HepG2 (cell line): Measurements from ENCODE around the gene ADGRG4. TPM values are rescaled to one million over a fixed set of nuclear protein-coding genes. Genes with fewer than 3 reads are reported as not detected.

Experiments used
- ATAC-seq: fragments of 200-7000 bp; cut with Tn5 transposase; 3 replicates; pipeline ENCODE4 v1.9.1; 2020; ENCODE audit warnings: mild to moderate bottlenecking, moderate library complexity
- BruUV-seq: library from RNA; stranded (reverse); fragments of 400-500 nt; replicated peaks from 2 replicates; lab custom pipeline; 2021; lab: Mats Ljungman, UMichigan
- CTCF ChIA-PET: fragments of 300-600 bp; formaldehyde crosslinking; extraction: SDS; loops from one replicate; lab custom pipeline; 2021; ENCODE audit warnings: low total read pairs, inconsistent platforms, low intra/inter-chr PET ratio; lab: Yijun Ruan, JAX
- POLR2A ChIA-PET: fragments of 350-600 bp; sonication (Branson Sonifier 250); formaldehyde crosslinking; loops from one replicate; lab custom pipeline; 2020; ENCODE audit warnings: antibody characterized with exemption, inconsistent platforms; lab: Yijun Ruan, JAX
- DNase-seq: peaks from one replicate; pipeline ENCODE4 v3.0.0-alpha.2; 2015; ENCODE audit warnings: low spot score
- FAIRE-seq: peaks from 3 replicates; lab custom pipeline; 2011; peaks lifted over from hg19 to GRCh38; lab: Jason Lieb, UNC
- H2AFZ ChIP-seq: one replicate; pipeline ENCODE4 v1.6.1; 2011; ENCODE audit warnings: low read length, inconsistent platforms
- H3K27ac ChIP-seq: fragments of 300-600 bp; 3 replicates; pipeline ENCODE4 v1.8.0; 2011; ENCODE audit warnings: mixed run types, mild to moderate bottlenecking, mixed read lengths, low read length, inconsistent platforms; ENCODE audit not compliant: insufficient read depth; ENCODE audit errors: extremely low read length
- H3K27me3 ChIP-seq, 2 experiments: fragments of 200-600 bp in 1 of 2; 2 replicates in 1 of 2; 3 replicates in 1 of 2; pipeline versions ENCODE4 v1.6.0 to v1.8.0; 2011; ENCODE audit warnings: low read length in 2 of 2, mild to moderate bottlenecking in 2 of 2, moderate library complexity in 2 of 2, inconsistent platforms in 1 of 2; ENCODE audit not compliant: insufficient read depth in 2 of 2, control insufficient read depth in 1 of 2
- H3K36me3 ChIP-seq, 2 experiments: fragments of 200-600 bp in 1 of 2; replicated peaks in 1 of 2; 2 replicates in 1 of 2; 3 replicates in 1 of 2; pipeline versions ENCODE4 v1.5.1 to v1.8.0; 2011; ENCODE audit warnings: low read length in 2 of 2, inconsistent platforms in 1 of 2; ENCODE audit not compliant: insufficient read depth in 2 of 2, control insufficient read depth in 1 of 2
- H3K4me1 ChIP-seq: 2 replicates; pipeline ENCODE4 v1.5.1; 2012; ENCODE audit warnings: low read length, inconsistent platforms; ENCODE audit not compliant: insufficient read depth
- H3K4me2 ChIP-seq: 2 replicates; pipeline ENCODE4 v1.6.0; 2011; ENCODE audit warnings: low read depth, low read length, inconsistent platforms
- H3K4me3 ChIP-seq, 3 experiments: fragments of 200-600 bp in 1 of 3; sonication (generic), shearing (Covaris generic) in 1 of 3; replicated peaks in 1 of 3; 2 replicates each; pipeline ENCODE4 v1.5.1; 2011 to 2016; ENCODE audit warnings: low read length in 3 of 3, inconsistent platforms in 2 of 3, low read depth in 2 of 3, mild to moderate bottlenecking in 2 of 3, control low read depth in 1 of 3, mixed read lengths in 1 of 3; ENCODE audit not compliant: insufficient read depth in 1 of 3
- H3K79me2 ChIP-seq: one replicate; pipeline ENCODE4 v1.6.1; 2011; ENCODE audit warnings: low read length, inconsistent platforms; ENCODE audit not compliant: insufficient read depth
- H3K9ac ChIP-seq: 2 replicates; pipeline ENCODE4 v1.6.0; 2011; ENCODE audit warnings: mild to moderate bottlenecking, low read depth, low read length, inconsistent platforms; ENCODE audit not compliant: insufficient read depth
- H3K9me3 ChIP-seq: 2 replicates; pipeline ENCODE4 v1.5.1; 2012; ENCODE audit warnings: mild to moderate bottlenecking, low read length
- H4K20me1 ChIP-seq: 2 replicates; pipeline ENCODE4 v1.6.0; 2011; ENCODE audit warnings: inconsistent platforms, mild to moderate bottlenecking, low read length, moderate library complexity; ENCODE audit not compliant: insufficient read depth
- ARNT ChIP-seq: fragments of 450-650 bp; IDR thresholded peaks from 2 replicates; pipeline ENCODE4 v1.6.1; 2017
- CHD4 ChIP-seq: fragments of 200-600 bp; sonication (generic); IDR thresholded peaks from 2 replicates; pipeline ENCODE4 v1.7.0; 2017; ENCODE audit warnings: mild to moderate bottlenecking, low read length, borderline replicate concordance
- FOXA1 ChIP-seq, 2 experiments: fragments of 450-650 bp in 1 of 2; sonication (generic) in 1 of 2; formaldehyde crosslinking in 1 of 2; IDR thresholded peaks; 2 replicates each; pipeline versions ENCODE4 v1.4.0 to v1.6.1; 2016 to 2020; ENCODE audit warnings: missing genetic modification reagents in 1 of 2
- HMG20B ChIP-seq: conservative IDR thresholded peaks from 2 replicates; pipeline ENCODE4 v1.6.1; 2016; ENCODE audit warnings: missing genetic modification reagents, missing compliant biosample characterization
- KDM5B ChIP-seq: sonication (generic); formaldehyde crosslinking; IDR thresholded peaks from 2 replicates; pipeline ENCODE4 v1.4.0; 2020; ENCODE audit warnings: missing genetic modification reagents, mild to moderate bottlenecking, borderline replicate concordance
- MBD4 ChIP-seq: IDR thresholded peaks from 2 replicates; pipeline ENCODE4 v1.6.1; 2012; ENCODE audit warnings: low read length, inconsistent platforms, borderline replicate concordance
- NFYB ChIP-seq: sonication (generic); formaldehyde crosslinking; IDR thresholded peaks from 2 replicates; pipeline ENCODE4 v1.4.0; 2020; ENCODE audit warnings: missing genetic modification reagents
- NR2F2 ChIP-seq: IDR thresholded peaks from 2 replicates; pipeline ENCODE4 v1.6.1; 2012; ENCODE audit warnings: low read depth, inconsistent platforms, borderline replicate concordance
- NR2F6 ChIP-seq, 2 experiments: IDR thresholded peaks; 2 replicates each; pipeline ENCODE4 v1.6.1; 2016; ENCODE audit warnings: antibody characterized with exemption in 1 of 2, mild to moderate bottlenecking in 1 of 2
- SMAD1 ChIP-seq: sonication (generic); formaldehyde crosslinking; IDR thresholded peaks from 2 replicates; pipeline ENCODE4 v1.4.0; 2020; ENCODE audit warnings: missing genetic modification reagents, low read depth, mild to moderate bottlenecking, borderline replicate concordance
- THYN1 ChIP-seq: sonication (generic); formaldehyde crosslinking; IDR thresholded peaks from 2 replicates; pipeline ENCODE4 v1.8.1; 2023; ENCODE audit warnings: low read depth, mild to moderate bottlenecking, moderate library complexity, missing genetic modification reagents, borderline replicate concordance
- ZNF12 ChIP-seq: sonication (generic); formaldehyde crosslinking; IDR thresholded peaks from 2 replicates; pipeline ENCODE4 v1.5.0; 2020; ENCODE audit warnings: missing genetic modification reagents
- ZNF251 ChIP-seq: sonication (generic); formaldehyde crosslinking; IDR thresholded peaks from 2 replicates; pipeline ENCODE4 v1.9.0; 2021; ENCODE audit warnings: mild to moderate bottlenecking, missing genetic modification reagents
- ZNF484 ChIP-seq: sonication (generic); formaldehyde crosslinking; IDR thresholded peaks from 2 replicates; pipeline ENCODE4 v1.5.1; 2020; ENCODE audit warnings: mild to moderate bottlenecking, low read depth, missing genetic modification reagents, borderline replicate concordance
- ZNF891 ChIP-seq: sonication (generic); formaldehyde crosslinking; IDR thresholded peaks from 2 replicates; pipeline ENCODE4 v1.5.0; 2020; ENCODE audit warnings: mild to moderate bottlenecking, missing genetic modification reagents
- ZSCAN25 ChIP-seq: sonication (generic); formaldehyde crosslinking; IDR thresholded peaks from 2 replicates; pipeline ENCODE4 v1.8.0; 2022; ENCODE audit warnings: mild to moderate bottlenecking, missing genetic modification reagents
- WGBS: methylation state at CpG from one replicate; pipeline ENCODE4 v1.1.6; 2017; ENCODE audit warnings: low lambda C conversion rate; 5-methylcytosine and 5-hydroxymethylcytosine counted together
- in situ Hi-C: cut with HindIII; loops from 2 replicates; pipeline ENCODE4 v1.10.0; 2017; ENCODE audit warnings: low pct_unique_long_range_greater_than_20kb; ENCODE audit not compliant: extremely low pct_ligation_motif_present
- intact Hi-C: fragments of 100-400 bp; cut with micrococcal nuclease; formaldehyde crosslinking; loops from one replicate; pipeline ENCODE4 v1.10.0; 2022; ENCODE audit not compliant: unreplicated experiment
- polyA plus RNA-seq, 8 experiments: library from polyadenylated mRNA; depleted of rRNA in 3 of 8; stranded (reverse) in 7 of 8; unstranded in 1 of 8; fragments of >200 nt; fragmentation: Illumina TruSeq in 4 of 8; extraction: Trizol in 4 of 8; gene quantifications; 2 replicates each; pipeline versions ENCODE4 v1.2.1 to v1.2.3, GENCODE V29; 2011 to 2016; ENCODE audit warnings: low read depth in 4 of 8, missing spikeins in 1 of 8, mixed read lengths in 1 of 8; ENCODE audit not compliant: insufficient read depth in 1 of 8
- total RNA-seq, 5 experiments: library from RNA; depleted of rRNA; stranded (reverse); fragments of >200 nt; fragmentation: Illumina TruSeq; extraction: Trizol; gene quantifications; 2 replicates each; pipeline ENCODE4 v1.2.3, GENCODE V29; 2016; ENCODE audit warnings: low read depth in 1 of 5
- TF ChIP-seq, protein P1 (sequence below): sonication (generic); formaldehyde crosslinking; IDR thresholded peaks from 2 replicates; pipeline ENCODE4 v1.4.0; 2020; ENCODE audit warnings: missing genetic modification reagents, borderline replicate concordance

Gene ADGRG4
- total and polyA plus RNA-seq, 2 of the 13 experiments (the other 11 are each of a cell fraction or from before 2014, with no cell fraction given) = not detected

GRCh38 chrX:136457303-136457917, 156.6 kb downstream of the ADGRG4 start (continued):
- TF ChIP-seq, protein P1, sequence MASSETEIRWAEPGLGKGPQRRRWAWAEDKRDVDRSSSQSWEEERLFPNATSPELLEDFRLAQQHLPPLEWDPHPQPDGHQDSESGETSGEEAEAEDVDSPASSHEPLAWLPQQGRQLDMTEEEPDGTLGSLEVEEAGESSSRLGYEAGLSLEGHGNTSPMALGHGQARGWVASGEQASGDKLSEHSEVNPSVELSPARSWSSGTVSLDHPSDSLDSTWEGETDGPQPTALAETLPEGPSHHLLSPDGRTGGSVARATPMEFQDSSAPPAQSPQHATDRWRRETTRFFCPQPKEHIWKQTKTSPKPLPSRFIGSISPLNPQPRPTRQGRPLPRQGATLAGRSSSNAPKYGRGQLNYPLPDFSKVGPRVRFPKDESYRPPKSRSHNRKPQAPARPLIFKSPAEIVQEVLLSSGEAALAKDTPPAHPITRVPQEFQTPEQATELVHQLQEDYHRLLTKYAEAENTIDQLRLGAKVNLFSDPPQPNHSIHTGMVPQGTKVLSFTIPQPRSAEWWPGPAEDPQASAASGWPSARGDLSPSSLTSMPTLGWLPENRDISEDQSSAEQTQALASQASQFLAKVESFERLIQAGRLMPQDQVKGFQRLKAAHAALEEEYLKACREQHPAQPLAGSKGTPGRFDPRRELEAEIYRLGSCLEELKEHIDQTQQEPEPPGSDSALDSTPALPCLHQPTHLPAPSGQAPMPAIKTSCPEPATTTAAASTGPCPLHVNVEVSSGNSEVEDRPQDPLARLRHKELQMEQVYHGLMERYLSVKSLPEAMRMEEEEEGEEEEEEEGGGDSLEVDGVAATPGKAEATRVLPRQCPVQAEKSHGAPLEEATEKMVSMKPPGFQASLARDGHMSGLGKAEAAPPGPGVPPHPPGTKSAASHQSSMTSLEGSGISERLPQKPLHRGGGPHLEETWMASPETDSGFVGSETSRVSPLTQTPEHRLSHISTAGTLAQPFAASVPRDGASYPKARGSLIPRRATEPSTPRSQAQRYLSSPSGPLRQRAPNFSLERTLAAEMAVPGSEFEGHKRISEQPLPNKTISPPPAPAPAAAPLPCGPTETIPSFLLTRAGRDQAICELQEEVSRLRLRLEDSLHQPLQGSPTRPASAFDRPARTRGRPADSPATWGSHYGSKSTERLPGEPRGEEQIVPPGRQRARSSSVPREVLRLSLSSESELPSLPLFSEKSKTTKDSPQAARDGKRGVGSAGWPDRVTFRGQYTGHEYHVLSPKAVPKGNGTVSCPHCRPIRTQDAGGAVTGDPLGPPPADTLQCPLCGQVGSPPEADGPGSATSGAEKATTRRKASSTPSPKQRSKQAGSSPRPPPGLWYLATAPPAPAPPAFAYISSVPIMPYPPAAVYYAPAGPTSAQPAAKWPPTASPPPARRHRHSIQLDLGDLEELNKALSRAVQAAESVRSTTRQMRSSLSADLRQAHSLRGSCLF = no peak
- TF ChIP-seq NFYB (CRISPR knock-in tag) = no peak
- TF ChIP-seq ZNF251 = no peak
- TF ChIP-seq, all 625 proteins: peak for 0

DNA sequence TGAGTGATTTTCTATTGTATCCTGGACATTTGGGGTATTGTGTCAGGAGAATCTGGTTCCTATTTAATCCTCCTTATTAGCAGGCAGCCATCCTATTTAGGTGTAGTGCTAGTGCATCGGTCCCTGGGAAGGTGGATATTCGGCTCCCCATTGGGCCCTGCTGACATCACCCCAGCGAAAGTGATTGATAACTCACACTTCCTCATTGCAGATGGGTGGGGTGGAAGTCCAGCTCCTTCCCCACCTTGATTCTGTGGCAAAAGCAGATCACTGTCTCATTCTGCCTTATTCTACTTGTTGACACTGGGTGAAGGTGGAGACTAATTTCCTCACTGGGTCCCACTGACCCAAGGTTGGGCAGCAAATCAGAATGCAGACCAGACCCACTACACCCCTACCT, 163.8 kb downstream of the ADGRG4 start:
- Histone ChIP-seq H3K4me1 (no peaks in the 10 kb centered on the region), H3K9me3 (no peaks in the 10 kb centered on the region)
- no TSS peak for BruUV-seq
- in situ Hi-C loops = no loop called here
- no peak for TF ChIP-seq NR2F6 (IDR thresholded peaks at IDR 0.05)
- no peak for TF ChIP-seq NR2F6 (CRISPR knock-in tag; IDR thresholded peaks at IDR 0.05)
- no peak for TF ChIP-seq ZNF12 (CRISPR knock-in tag)
- TF ChIP-seq THYN1 = no peak
- no peak for TF ChIP-seq HMG20B
- no peak for TF ChIP-seq ARNT
- TF ChIP-seq FOXA1 (IDR thresholded peaks at IDR 0.05) = no peak
- no peak for TF ChIP-seq FOXA1 (CRISPR knock-in tag; IDR thresholded peaks at IDR 0.05)
- no peak for TF ChIP-seq SMAD1 (CRISPR knock-in tag)
- no peak for TF ChIP-seq KDM5B (CRISPR knock-in tag)
- TF ChIP-seq ZNF484 = no peak
- TF ChIP-seq ZNF891 = no peak
- no peak for TF ChIP-seq NR2F2
- TF ChIP-seq MBD4 = no peak
- TF ChIP-seq CHD4 = no peak
- TF ChIP-seq ZSCAN25 (CRISPR knock-in tag) = no peak
- TF ChIP-seq, all 625 proteins: peak for 0
- FAIRE-seq (no peak), DNase-seq (no peak), ATAC-seq (no peak)
- CTCF ChIA-PET = no interaction called here
- Histone ChIP-seq H3K9ac (no peak overlapping the region), H3K4me3 (no peak overlapping the region), H3K27me3 (no peaks in the 10 kb centered on the region), H3K36me3 (no peaks in the 10 kb centered on the region), H3K79me2 (no peaks in the 10 kb centered on the region), H4K20me1 (no peaks in the 10 kb centered on the region), H3K27ac (no peak overlapping the region), H2AFZ (no peak overlapping the region), H3K4me2 (no peak overlapping the region)
- POLR2A ChIA-PET = no interaction called here
- intact Hi-C loops = no loop called here
- WGBS = 7% methylated on average over 3 of the region's 3 CpGs
